T47D (cell line): Measurements from ENCODE around the gene TNIK.
"Not testable (repeated sequence)": the region's sequence is repeated elsewhere in the genome, so short reads cannot be mapped to it uniquely, and the experiment has no call there.

Source experiments
- DNase-seq, 2 experiments: peaks; one replicate each; pipeline versions ENCODE4 v3.0.0 to v3.0.0-alpha.2; 2011 to 2012; ENCODE audit warnings: low read depth in 1 of 2, low spot score in 1 of 2
- JUND ChIP-seq: IDR thresholded peaks from 2 replicates; pipeline ENCODE4 v1.6.1; 2012; ENCODE audit warnings: low read depth
- in situ Hi-C: cut with HindIII; loops from 2 replicates; pipeline ENCODE4 v1.10.0; 2016; ENCODE audit warnings: low sequenced_read_pairs, low pct_unique_long_range_greater_than_20kb

Gene TNIK

DNA sequence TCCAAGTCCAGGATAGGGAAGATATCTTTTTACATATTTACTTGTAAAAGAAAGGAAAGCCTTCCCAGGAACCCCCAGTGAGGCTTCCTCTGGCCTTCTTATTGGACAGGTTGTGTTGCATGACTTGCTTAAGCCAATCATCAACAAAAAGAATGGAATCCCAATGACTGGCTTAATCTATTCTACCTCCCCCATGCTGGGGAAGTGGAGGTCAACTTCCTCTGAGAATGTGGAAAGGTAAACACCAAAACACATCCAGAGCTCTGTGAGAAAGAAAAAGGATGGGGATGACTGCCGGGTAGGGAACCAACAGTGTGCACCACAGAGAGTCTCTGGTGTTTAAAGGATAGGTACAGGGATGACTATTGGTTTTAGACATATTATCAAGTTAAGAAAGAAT is 25.1 kb downstream of the TNIK start:
- in situ Hi-C loops: no loop called here
- no peak for TF ChIP-seq JUND

DNA sequence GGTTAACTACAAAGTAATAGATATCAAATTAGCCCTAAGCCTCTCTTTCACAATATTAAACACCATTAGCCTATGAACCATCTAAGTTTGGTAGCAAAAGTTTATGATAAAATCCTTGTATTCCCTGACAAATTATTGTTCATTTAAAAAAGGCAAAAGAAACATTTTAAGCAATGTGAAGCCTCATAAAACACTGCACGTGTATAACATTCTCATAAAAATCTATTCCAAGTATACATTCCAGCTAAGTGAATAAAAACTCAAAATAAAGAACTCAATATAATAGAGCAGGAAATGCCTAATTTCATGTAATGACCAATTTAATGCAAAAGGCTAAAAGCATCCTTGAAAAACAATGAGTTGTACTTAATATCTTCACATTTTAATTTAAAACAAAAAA is 27.7 kb downstream of the TNIK start:
- in situ Hi-C loops: no loop called here
- no peak for DNase-seq
- TF ChIP-seq JUND: no peak

More for the DNA sequence above, 25.1 kb downstream of the TNIK start:
- no peak for DNase-seq

DNA sequence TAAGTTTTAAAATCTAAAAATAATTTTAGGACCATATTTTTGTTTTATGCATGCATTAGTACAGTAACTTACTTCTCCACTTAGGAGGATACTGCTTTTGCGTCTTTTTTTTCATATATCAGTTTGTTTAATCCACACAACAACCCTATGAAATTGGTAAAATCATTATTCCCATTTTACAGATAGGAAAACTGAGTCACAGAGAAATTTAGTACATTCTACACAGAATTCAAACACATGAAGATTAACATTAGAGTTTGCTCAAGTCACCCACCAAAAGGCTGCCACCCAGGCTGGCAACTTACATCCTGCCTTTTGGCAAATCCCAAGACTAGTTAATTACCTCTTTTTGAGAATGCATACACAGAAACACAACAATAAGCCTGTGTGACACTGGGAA is 28.7 kb downstream of the TNIK start:
- DNase-seq: no peak
- in situ Hi-C loops: no loop called here
- no peak for TF ChIP-seq JUND

DNA sequence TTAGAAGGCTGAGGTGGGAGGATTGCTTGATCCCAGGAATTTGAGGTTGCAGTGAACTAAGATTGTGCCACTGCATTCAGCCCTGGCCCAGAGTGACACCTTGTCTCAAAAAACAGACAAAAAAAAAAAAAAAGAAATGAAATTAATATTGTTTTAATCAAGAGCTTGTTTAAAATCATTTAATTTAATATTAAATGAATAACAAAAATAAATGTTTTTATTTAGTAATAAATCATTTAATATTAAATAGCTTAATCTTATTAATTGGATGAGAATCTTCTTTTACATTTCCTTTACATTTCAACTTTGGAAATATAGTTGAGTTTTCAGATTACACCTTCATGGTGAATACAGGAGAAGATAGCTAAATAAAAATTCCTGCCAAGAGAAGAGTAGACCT is 29.7 kb downstream of the TNIK start:
- TF ChIP-seq JUND: no peak
- DNase-seq: no peak
- in situ Hi-C loops: no loop called here

DNA sequence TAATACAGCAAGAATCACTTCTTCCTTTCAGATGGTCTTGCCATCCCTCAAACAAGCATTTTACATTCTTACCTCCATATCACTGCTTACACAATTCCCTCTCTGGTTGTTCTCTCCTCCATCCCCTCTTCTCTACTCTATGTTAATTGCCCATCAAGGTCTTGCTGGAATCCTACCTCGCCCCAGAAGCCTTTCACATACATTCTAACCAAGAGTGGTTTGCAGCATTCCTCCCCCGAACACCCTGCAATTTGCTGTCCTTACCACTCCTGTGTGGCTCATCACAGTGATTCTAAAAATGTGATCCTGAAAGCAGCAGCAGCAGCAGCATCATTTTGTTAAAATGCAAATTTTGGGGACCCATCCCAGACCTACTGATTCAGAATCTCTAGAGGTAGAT is 30.6 kb downstream of the TNIK start:
- TF ChIP-seq JUND: no peak
- no peak for DNase-seq
- in situ Hi-C loops: no loop called here

DNA sequence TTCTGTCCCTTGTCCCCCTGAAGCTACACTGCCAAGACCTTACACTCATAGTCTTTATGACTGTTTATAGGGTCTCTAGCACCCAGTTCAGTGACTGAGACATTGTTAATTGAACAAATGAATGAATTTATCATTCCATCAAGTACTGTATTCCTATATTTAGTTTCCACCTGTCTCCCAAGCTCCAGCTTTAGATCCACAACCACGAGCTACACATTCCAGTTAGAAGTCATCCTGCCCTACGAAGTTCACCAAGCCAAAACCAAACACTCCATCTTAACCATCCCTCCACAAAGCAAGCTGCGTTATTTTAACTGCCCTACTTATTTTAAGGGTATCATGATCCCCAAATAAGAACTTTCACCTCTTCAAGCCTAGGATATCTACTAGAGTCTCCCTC is 31.3 kb downstream of the TNIK start:
- TF ChIP-seq JUND: no peak
- in situ Hi-C loops: no loop called here
- no peak for DNase-seq

DNA sequence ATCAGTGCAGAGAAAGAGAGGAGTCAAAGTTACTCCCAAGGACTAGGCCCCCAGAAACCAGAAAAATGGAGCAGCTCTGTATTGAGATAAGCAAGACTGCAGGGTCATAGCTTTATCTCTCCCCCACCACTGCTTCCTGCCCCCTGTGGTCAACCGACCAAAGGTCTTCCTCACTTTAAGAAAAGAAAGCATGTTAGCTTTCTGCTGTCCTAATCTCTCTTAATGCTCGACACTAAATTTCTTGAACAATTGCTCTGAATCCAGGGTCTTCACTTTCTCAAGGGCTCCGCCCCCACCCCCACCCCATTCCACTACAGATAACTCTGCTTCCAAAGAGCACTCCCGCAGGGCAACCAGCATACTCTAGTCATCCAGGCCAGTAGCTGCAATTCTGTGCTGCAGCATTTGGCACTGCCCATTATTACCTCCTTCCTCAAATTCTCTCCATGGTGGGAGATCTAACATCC is 31.9 kb downstream of the TNIK start:
- TF ChIP-seq JUND: no peak
- in situ Hi-C loops: no loop called here

DNA sequence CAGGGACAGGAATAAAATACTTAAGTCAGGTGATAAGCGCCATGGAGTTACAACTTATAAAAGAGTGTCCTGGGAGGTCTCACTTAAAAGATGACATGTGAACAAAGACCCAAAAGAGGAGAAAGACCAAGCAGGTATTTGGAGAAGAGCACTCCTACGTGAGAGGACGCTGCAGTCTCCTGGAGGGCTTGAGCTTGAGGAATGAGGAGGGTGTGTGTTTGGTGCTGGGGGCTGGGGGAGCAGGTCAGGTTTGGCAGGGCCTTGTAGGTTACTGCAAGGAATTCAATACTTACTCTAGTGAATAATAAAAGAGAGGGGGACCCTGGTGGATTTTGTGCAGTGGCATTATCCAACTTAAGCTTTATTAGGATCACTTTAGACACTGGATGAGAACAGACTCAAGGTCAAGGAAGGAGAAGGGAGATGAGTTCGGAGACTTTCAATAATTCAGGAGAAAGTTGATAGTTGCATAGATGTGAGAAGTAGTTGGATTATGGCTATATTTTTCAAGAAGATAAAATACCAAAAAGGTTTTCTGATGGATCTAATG is 32.4 kb downstream of the TNIK start:
- no peak for TF ChIP-seq JUND
- DNase-seq: no peak
- in situ Hi-C loops: no loop called here

More for the DNA sequence above, 31.9 kb downstream of the TNIK start:
- DNase-seq: no peak

DNA sequence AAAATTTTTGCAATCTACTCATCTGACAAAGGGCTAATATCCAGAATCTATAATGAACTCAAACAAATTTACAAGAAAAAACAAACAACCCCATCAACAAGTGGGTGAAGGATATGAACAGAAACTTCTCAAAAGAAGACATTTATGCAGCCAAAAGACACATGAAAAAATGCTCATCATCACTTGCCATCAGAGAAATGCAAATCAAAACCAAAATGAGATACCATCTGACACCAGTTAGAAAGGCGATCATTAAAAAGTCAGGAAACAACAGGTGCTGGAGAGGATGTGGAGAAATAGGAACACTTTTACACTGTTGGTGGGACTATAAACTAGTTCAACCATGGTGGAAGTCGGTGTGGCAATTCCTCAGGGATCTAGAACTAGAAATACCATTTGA is 36.1 kb downstream of the TNIK start:
- in situ Hi-C loops, DNase-seq: not testable (repeated sequence)

DNA sequence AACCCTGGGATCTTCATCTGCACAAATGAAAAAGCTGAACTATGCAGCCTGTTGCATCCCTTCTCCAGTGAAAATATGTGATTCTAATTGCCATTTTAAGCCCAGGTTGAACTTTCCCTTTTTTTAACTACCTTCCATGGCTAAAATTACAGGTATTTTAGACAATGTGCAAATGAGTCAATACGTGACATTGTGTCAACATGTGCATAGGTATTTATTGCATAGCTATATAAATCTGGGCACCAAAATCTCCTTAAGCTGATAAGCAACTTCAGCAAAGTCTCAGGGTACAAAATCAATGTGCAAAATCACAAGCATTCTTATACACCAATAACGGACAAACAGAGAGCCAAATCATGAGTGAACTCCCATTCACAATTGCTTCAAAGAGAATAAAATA is 37.4 kb downstream of the TNIK start:
- DNase-seq, in situ Hi-C loops: not testable (repeated sequence)

DNA sequence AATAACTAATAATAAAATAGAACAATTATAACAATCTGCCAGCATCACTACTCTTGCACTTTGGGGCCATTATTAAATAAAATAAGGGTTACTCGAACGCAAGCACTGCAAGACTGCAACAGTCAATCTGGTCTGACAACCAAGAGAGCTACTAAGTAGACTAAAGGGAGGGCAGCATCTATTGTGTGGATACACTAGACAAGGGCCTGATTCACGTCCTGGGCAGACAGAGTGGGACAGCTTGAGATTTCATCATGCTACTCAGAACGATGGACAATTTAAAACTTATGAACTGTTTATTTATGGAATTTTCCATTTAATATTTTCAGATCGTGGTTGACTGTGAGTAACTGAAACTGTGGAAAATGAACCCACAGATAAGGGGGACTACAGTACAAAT is 39.5 kb downstream of the TNIK start:
- no peak for DNase-seq
- in situ Hi-C loops: no loop called here
- TF ChIP-seq JUND: no peak

DNA sequence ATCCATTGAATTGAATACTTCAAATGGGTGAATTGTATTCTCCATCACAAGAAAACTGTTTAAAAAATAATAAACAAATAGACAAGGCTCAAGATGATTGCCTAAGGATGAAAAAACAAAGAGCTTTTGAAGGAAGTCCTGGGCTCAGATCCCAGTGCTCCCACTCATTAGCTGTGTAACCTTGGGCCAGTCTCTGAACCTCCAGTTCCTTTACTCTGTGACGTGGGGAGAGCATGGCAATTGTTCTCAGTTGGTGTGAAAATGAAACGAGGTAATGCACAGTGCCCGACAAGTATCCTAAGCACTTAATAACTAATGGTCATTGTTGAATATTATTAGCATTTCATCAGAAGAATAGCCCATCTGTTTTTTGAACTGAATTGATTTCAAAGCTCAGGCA is 40.7 kb downstream of the TNIK start:
- TF ChIP-seq JUND: no peak
- no peak for DNase-seq
- in situ Hi-C loops: no loop called here

DNA sequence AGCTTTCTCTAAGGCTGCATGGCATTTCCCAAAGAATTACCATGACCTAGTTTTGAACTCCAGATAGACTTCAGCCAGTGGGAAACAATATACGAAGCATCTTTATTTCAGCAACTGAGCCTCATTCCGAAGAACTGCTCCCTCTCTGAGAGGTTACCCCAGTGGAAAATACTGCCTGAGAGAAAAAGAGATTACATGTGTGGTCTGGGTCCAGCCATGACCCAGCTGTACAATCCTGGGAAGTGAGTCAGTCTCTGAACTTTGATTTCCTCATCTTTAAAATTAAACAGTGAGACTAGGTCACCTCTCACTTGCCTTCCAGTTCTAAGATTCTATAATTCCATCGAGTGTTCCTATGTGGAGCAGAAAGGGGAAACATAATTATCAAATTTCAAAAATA is 42.4 kb downstream of the TNIK start:
- in situ Hi-C loops: no loop called here
- no peak for DNase-seq
- TF ChIP-seq JUND: no peak

DNA sequence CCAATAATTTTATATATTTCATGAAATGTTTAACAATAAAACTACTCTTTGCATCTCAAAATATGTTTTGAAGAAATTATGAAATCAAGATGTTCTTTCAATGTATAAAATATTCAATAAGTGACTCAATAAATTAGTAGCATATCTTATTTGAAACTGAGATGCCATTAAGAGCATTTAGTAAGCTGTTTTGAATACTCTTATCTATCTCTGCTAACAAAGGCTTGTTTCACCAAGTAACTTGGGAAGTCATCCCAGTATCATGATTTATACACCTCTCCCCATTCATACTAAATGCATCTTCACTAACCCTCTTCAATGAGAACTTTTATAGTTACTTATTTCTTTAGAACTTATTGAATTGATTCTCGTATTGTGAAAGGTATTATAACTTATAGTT is 43.1 kb downstream of the TNIK start:
- in situ Hi-C loops: no loop called here
- no peak for DNase-seq
- no peak for TF ChIP-seq JUND

DNA sequence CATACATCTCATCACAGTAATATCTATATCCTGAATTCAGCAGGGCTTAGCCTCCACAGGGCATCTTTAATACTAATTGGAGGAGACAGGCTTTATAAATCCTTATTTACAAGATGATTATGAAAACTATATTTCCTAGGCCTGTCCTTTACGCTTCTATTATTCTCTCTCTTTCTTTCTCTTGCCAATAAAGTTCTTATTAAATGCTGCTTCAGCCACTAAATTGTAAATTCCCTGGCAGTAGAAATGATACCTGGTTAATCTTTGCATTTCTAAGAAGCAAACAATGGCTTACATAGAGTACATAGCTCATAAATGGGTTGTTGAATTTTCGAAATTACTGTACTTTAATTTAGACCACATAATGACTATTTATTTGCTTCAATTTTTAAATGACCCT is 43.5 kb downstream of the TNIK start:
- no peak for TF ChIP-seq JUND
- in situ Hi-C loops: no loop called here
- DNase-seq: no peak
